GM12878 (cell line): ENCODE data around the gene TGM5. TPM values are rescaled to one million over a fixed set of nuclear protein-coding genes. Genes with fewer than 3 reads are reported as not detected.

Experiments
- ATAC-seq: fragments of 200-7000 bp; cut with Tn5 transposase; 3 replicates; pipeline ENCODE4 v1.9.1; 2020; ENCODE audit warnings: mild to moderate bottlenecking, moderate library complexity
- BruUV-seq: library from RNA; stranded (reverse); fragments of 400-500 nt; replicated peaks from 2 replicates; lab custom pipeline; 2021; lab: Mats Ljungman, UMichigan
- CTCF ChIA-PET: fragments of 300-600 bp; sonication (Branson Sonifier 250); formaldehyde crosslinking; extraction: SDS; loops from one replicate; lab custom pipeline; 2021; ENCODE audit warnings: inconsistent platforms; lab: Yijun Ruan, JAX
- POLR2A ChIA-PET: fragments of 350-600 bp; formaldehyde crosslinking; extraction: SDS; loops from one replicate; lab custom pipeline; 2021; ENCODE audit warnings: inconsistent platforms; lab: Charles Lee
- RAD21 ChIA-PET: fragments of 300-600 bp; sonication (Branson Sonifier 250); formaldehyde crosslinking; loops from one replicate; lab custom pipeline; 2023; ENCODE audit warnings: antibody characterized with exemption; ENCODE audit not compliant: unreplicated experiment; lab: Charles Lee
- SMC1A ChIA-PET: fragments of 300-600 bp; sonication (Branson Sonifier 250); formaldehyde crosslinking; loops from one replicate; lab custom pipeline; 2023; ENCODE audit not compliant: unreplicated experiment, uncharacterized antibody; lab: Charles Lee
- DNase-seq: peaks from one replicate; pipeline ENCODE4 v3.0.0-alpha.2; 2011; ENCODE audit warnings: low read depth, low spot score
- FAIRE-seq: peaks from 3 replicates; lab custom pipeline; 2011; peaks lifted over from hg19 to GRCh38; lab: Jason Lieb, UNC
- H2AFZ ChIP-seq: 2 replicates; pipeline ENCODE4 v1.6.0; 2011; ENCODE audit warnings: low read depth, low read length, control low read depth; ENCODE audit not compliant: control insufficient read depth
- H3K27ac ChIP-seq: 2 replicates; pipeline ENCODE4 v1.5.1; 2011; ENCODE audit warnings: control low read depth; ENCODE audit not compliant: control insufficient read depth, insufficient read depth
- H3K27me3 ChIP-seq, 2 experiments: replicated peaks in 1 of 2; 2 replicates each; pipeline versions ENCODE4 v1.6.0 to v1.6.1; 2011; ENCODE audit warnings: low read length in 1 of 2; ENCODE audit not compliant: control insufficient read depth in 2 of 2, insufficient read depth in 2 of 2
- H3K36me3 ChIP-seq, 2 experiments: 2 replicates each; pipeline ENCODE4 v1.5.1; 2011; ENCODE audit warnings: low read length in 1 of 2; ENCODE audit not compliant: control insufficient read depth in 2 of 2, insufficient read depth in 2 of 2
- H3K4me1 ChIP-seq: 2 replicates; pipeline ENCODE4 v1.6.1; 2011; ENCODE audit warnings: mild to moderate bottlenecking, low read length, moderate library complexity, mixed read lengths; ENCODE audit not compliant: control insufficient read depth, insufficient read depth
- H3K4me2 ChIP-seq: 2 replicates; pipeline ENCODE4 v1.6.0; 2011; ENCODE audit warnings: control low read depth; ENCODE audit not compliant: control insufficient read depth, insufficient read depth
- H3K4me3 ChIP-seq: fragments of 200-600 bp; sonication (generic); 2 replicates; pipeline ENCODE4 v1.5.1; 2016
- H3K79me2 ChIP-seq: 2 replicates; pipeline ENCODE4 v1.6.0; 2011; ENCODE audit warnings: low read length; ENCODE audit not compliant: control insufficient read depth, insufficient read depth
- H3K9ac ChIP-seq: 2 replicates; pipeline ENCODE4 v1.8.0; 2011; ENCODE audit warnings: low read length, control low read depth, mixed read lengths; ENCODE audit not compliant: control insufficient read depth, insufficient read depth
- H3K9me3 ChIP-seq: replicated peaks from 3 replicates; pipeline ENCODE4 v1.5.1; 2011; ENCODE audit warnings: mild to moderate bottlenecking, low read length; ENCODE audit not compliant: control insufficient read depth, insufficient read depth
- H4K20me1 ChIP-seq: 2 replicates; pipeline ENCODE4 v1.6.0; 2011; ENCODE audit not compliant: control insufficient read depth, insufficient read depth
- CBX5 ChIP-seq: sonication (generic); IDR thresholded peaks from 2 replicates; pipeline ENCODE4 v1.6.1; 2016; ENCODE audit warnings: low read depth, moderate library complexity, mild to moderate bottlenecking, inconsistent platforms
- CREM ChIP-seq: IDR thresholded peaks from 2 replicates; pipeline ENCODE4 v1.6.1; 2014; ENCODE audit warnings: antibody characterized with exemption, low read depth
- IRF4 ChIP-seq: IDR thresholded peaks from 2 replicates; pipeline ENCODE4 v1.6.1; 2011; ENCODE audit warnings: low read depth, low read length
- KDM1A ChIP-seq: fragments of 200-600 bp; sonication (generic); IDR thresholded peaks from 2 replicates; pipeline ENCODE4 v1.6.1; 2016; ENCODE audit warnings: borderline replicate concordance
- MEF2B ChIP-seq: fragments of 450-650 bp; IDR thresholded peaks from 2 replicates; pipeline ENCODE4 v1.6.1; 2018; ENCODE audit warnings: mild to moderate bottlenecking, moderate library complexity; ENCODE audit not compliant: partially characterized antibody, poor library complexity, severe bottlenecking
- SREBF2 ChIP-seq: IDR thresholded peaks from 2 replicates; pipeline ENCODE4 v1.6.1; 2012; ENCODE audit warnings: mild to moderate bottlenecking, low read length
- TAF1 ChIP-seq: IDR thresholded peaks from 2 replicates; pipeline ENCODE4 v1.6.1; 2011; ENCODE audit warnings: mild to moderate bottlenecking, low read depth, low read length, borderline replicate concordance
- ZNF384 ChIP-seq: IDR thresholded peaks from 2 replicates; pipeline ENCODE4 v1.6.1; 2012; ENCODE audit warnings: low read depth, mild to moderate bottlenecking, low read length, improper control_type of control experiment, borderline replicate concordance
- WGBS: methylation state at CpG from one replicate; pipeline ENCODE4 v1.1.6; 2016; ENCODE audit warnings: low lambda C conversion rate; ENCODE audit not compliant: insufficient replicate concordance, insufficient coverage; ENCODE audit errors: missing lambda C conversion rate; 5-methylcytosine and 5-hydroxymethylcytosine counted together
- in situ Hi-C: fragments of 300-500 bp; cut with MboI; formaldehyde crosslinking; loops from 9 replicates; pipeline ENCODE4 v1.14.3; 2018; ENCODE audit warnings: mixed read lengths
- intact Hi-C: fragments of 100-400 bp; cut with micrococcal nuclease; formaldehyde crosslinking; loops from one replicate; pipeline ENCODE4 v1.14.2; 2022; ENCODE audit not compliant: unreplicated experiment
- polyA plus RNA-seq, 11 experiments: library from polyadenylated mRNA; depleted of rRNA in 4 of 11; unstranded in 6 of 11; stranded (reverse) in 5 of 11; fragments of >200 nt; fragmentation: Nextera tagmentation in 4 of 11; fragmentation: Illumina TruSeq in 1 of 11; extraction: Ambion mirVana in 4 of 11; extraction: Trizol in 1 of 11; gene quantifications; 1 replicate in 1 of 11; 2 replicates in 10 of 11; pipeline versions ENCODE4 v1.2.1 to v1.2.3, GENCODE V29; 2011 to 2016; ENCODE audit warnings: inconsistent platforms in 2 of 11, missing spikeins in 2 of 11, low read depth in 1 of 11
- total RNA-seq, 4 experiments: library from RNA; depleted of rRNA in 3 of 4; stranded (reverse); fragments of >200 nt in 3 of 4; fragmentation: Illumina TruSeq in 1 of 4; extraction: Trizol in 1 of 4; gene quantifications; 2 replicates each; pipeline versions ENCODE4 v1.2.1 to v1.2.3, GENCODE V29; 2013 to 2021
- TF ChIP-seq, protein P1 (sequence below), 3 experiments: IDR thresholded peaks in 2 of 3; conservative IDR thresholded peaks in 1 of 3; 2 replicates each; pipeline ENCODE4 v1.5.1; 2011; ENCODE audit warnings: low read depth in 3 of 3, low read length in 3 of 3, mild to moderate bottlenecking in 3 of 3, control low read depth in 2 of 3, moderate library complexity in 2 of 3, inconsistent platforms in 1 of 3, mixed read lengths in 1 of 3; ENCODE audit not compliant: control insufficient read depth in 2 of 3, insufficient read depth in 1 of 3; ENCODE audit errors: extremely low read depth in 1 of 3
- TF ChIP-seq, protein P2 (sequence below): fragments of 450-650 bp; IDR thresholded peaks from 2 replicates; pipeline ENCODE4 v1.6.1; 2014; ENCODE audit warnings: mild to moderate bottlenecking
- TF ChIP-seq, protein P3 (sequence below): IDR thresholded peaks from 2 replicates; pipeline ENCODE4 v1.6.1; 2011; ENCODE audit warnings: borderline replicate concordance, low read depth, mild to moderate bottlenecking, moderate library complexity, mixed read lengths, low read length; ENCODE audit not compliant: insufficient read depth; ENCODE audit errors: extremely low read length
- TF ChIP-seq, protein P4 (sequence below): IDR thresholded peaks from 2 replicates; pipeline ENCODE4 v1.6.1; 2012; ENCODE audit warnings: low read depth, low read length, improper control_type of control experiment
- TF ChIP-seq, protein P5 (sequence below): fragments of 450-650 bp; conservative IDR thresholded peaks from 2 replicates; pipeline ENCODE4 v1.6.1; 2017; ENCODE audit warnings: mild to moderate bottlenecking, moderate library complexity

Gene TGM5
- total and polyA plus RNA-seq, 10 of the 15 experiments (the other 5 are each of a cell fraction or from before 2014, with no cell fraction given) = 4.4 to 27.1 (median 5.6) TPM

DNA sequence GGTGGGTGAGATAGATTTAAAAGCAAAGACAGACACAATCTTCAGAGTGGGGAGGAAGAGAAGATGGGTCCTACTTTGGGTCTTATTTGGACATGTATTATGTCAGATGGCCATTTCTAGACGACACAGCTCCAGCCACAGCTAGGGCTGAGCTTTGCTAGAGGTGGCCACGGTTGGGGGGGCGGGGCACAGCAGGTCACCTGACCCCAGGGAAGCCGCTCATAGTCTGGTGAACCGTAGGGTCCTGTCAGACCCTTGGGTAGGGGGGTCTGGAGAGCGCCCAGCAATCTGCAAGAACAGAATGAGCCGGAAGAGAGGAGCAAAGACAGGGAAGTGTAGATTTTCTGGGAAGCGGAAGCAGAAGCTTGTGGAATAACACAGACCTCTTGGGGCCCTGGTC is 52.6 kb downstream of the TGM5 start:
- in situ Hi-C loops (no loop called here), intact Hi-C loops (no loop called here)
- ATAC-seq (no peak), FAIRE-seq (no peak), DNase-seq (no peak)
- Histone ChIP-seq H3K4me3 (no peak overlapping the region), H2AFZ (no peak overlapping the region), H3K9me3 (no peaks in the 10 kb centered on the region; the same call in 2 of the 3 replicates), H3K79me2 (no peaks in the 10 kb centered on the region), H3K27ac (no peak overlapping the region), H3K4me1 (no peaks in the 10 kb centered on the region), H3K36me3 (no peaks in the 10 kb centered on the region), H4K20me1 (no peaks in the 10 kb centered on the region), H3K4me2 (no peak overlapping the region), H3K27me3 (no peaks in the 10 kb centered on the region), H3K9ac (no peak overlapping the region)
- no TSS peak for BruUV-seq
- 35% methylated on average over 7 of the region's 8 CpGs for WGBS
- SMC1A ChIA-PET = interaction anchor here (0.6 to 1.9 kb wide), 3 partner anchors 10 to 535 kb away, joined by 3 to 7 read pairs (median 6); no protein-coding TSS in a partner anchor
- CTCF ChIA-PET = interaction anchor here (0.7 to 2.6 kb wide), 4 partner anchors 10 to 72 kb away, joined by 3 to 12 read pairs (median 4); no protein-coding TSS in a partner anchor
- RAD21 ChIA-PET = interaction anchor here (1.1 to 1.8 kb wide), 3 partner anchors 11 to 121 kb away, joined by 3 to 5 read pairs (median 4); no protein-coding TSS in a partner anchor
- POLR2A ChIA-PET = interaction anchor here (0.6 kb wide), 1 partner anchor 309 kb away, joined by 3 read pairs; no protein-coding TSS in a partner anchor
- TF ChIP-seq, protein P1, sequence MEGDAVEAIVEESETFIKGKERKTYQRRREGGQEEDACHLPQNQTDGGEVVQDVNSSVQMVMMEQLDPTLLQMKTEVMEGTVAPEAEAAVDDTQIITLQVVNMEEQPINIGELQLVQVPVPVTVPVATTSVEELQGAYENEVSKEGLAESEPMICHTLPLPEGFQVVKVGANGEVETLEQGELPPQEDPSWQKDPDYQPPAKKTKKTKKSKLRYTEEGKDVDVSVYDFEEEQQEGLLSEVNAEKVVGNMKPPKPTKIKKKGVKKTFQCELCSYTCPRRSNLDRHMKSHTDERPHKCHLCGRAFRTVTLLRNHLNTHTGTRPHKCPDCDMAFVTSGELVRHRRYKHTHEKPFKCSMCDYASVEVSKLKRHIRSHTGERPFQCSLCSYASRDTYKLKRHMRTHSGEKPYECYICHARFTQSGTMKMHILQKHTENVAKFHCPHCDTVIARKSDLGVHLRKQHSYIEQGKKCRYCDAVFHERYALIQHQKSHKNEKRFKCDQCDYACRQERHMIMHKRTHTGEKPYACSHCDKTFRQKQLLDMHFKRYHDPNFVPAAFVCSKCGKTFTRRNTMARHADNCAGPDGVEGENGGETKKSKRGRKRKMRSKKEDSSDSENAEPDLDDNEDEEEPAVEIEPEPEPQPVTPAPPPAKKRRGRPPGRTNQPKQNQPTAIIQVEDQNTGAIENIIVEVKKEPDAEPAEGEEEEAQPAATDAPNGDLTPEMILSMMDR (IDR thresholded peaks at IDR 0.05 in 2 of 3, conservative IDR thresholded peaks at IDR 0.05 in 1 of 3; ENCODE audit: control insufficient read depth in 2 of 3, extremely low read depth in 1 of 3, insufficient read depth in 1 of 3, low read depth in 3 of 3, low read length in 3 of 3) = no peak
- TF ChIP-seq SREBF2 (no peak), ZNF384 (no peak), KDM1A (no peak), CBX5 (no peak), MEF2B (no peak), IRF4 (no peak), TAF1 (no peak), CREM (no peak)
- TF ChIP-seq, protein P2, sequence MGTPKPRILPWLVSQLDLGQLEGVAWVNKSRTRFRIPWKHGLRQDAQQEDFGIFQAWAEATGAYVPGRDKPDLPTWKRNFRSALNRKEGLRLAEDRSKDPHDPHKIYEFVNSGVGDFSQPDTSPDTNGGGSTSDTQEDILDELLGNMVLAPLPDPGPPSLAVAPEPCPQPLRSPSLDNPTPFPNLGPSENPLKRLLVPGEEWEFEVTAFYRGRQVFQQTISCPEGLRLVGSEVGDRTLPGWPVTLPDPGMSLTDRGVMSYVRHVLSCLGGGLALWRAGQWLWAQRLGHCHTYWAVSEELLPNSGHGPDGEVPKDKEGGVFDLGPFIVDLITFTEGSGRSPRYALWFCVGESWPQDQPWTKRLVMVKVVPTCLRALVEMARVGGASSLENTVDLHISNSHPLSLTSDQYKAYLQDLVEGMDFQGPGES = no peak
- TF ChIP-seq, protein P3, sequence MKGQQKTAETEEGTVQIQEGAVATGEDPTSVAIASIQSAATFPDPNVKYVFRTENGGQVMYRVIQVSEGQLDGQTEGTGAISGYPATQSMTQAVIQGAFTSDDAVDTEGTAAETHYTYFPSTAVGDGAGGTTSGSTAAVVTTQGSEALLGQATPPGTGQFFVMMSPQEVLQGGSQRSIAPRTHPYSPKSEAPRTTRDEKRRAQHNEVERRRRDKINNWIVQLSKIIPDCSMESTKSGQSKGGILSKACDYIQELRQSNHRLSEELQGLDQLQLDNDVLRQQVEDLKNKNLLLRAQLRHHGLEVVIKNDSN = no peak
- TF ChIP-seq, protein P4, sequence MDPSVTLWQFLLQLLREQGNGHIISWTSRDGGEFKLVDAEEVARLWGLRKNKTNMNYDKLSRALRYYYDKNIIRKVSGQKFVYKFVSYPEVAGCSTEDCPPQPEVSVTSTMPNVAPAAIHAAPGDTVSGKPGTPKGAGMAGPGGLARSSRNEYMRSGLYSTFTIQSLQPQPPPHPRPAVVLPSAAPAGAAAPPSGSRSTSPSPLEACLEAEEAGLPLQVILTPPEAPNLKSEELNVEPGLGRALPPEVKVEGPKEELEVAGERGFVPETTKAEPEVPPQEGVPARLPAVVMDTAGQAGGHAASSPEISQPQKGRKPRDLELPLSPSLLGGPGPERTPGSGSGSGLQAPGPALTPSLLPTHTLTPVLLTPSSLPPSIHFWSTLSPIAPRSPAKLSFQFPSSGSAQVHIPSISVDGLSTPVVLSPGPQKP = no peak
- TF ChIP-seq, protein P5, sequence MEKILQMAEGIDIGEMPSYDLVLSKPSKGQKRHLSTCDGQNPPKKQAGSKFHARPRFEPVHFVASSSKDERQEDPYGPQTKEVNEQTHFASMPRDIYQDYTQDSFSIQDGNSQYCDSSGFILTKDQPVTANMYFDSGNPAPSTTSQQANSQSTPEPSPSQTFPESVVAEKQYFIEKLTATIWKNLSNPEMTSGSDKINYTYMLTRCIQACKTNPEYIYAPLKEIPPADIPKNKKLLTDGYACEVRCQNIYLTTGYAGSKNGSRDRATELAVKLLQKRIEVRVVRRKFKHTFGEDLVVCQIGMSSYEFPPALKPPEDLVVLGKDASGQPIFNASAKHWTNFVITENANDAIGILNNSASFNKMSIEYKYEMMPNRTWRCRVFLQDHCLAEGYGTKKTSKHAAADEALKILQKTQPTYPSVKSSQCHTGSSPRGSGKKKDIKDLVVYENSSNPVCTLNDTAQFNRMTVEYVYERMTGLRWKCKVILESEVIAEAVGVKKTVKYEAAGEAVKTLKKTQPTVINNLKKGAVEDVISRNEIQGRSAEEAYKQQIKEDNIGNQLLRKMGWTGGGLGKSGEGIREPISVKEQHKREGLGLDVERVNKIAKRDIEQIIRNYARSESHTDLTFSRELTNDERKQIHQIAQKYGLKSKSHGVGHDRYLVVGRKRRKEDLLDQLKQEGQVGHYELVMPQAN = no peak
